AG08396 (cell line): ENCODE data around the gene DAZL.
"Not testable (repeated sequence)": the region's sequence is repeated elsewhere in the genome, so short reads cannot be mapped to it uniquely, and the experiment has no call there.

Source experiments
- DNase-seq: peaks from one replicate; pipeline ENCODE4 v3.0.0; 2012; ENCODE audit warnings: low spot score, mixed read lengths

Gene DAZL, protein sequence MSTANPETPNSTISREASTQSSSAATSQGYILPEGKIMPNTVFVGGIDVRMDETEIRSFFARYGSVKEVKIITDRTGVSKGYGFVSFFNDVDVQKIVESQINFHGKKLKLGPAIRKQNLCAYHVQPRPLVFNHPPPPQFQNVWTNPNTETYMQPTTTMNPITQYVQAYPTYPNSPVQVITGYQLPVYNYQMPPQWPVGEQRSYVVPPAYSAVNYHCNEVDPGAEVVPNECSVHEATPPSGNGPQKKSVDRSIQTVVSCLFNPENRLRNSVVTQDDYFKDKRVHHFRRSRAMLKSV

GRCh38 chr3:16604887-16605602 lies at the start of gene DAZL:
Gene DAZL, minus strand, starts transcription at chr3:16605423. Its CDS starts 218 bp downstream, at chr3:16605205.
- DNase-seq = no peak

DNA sequence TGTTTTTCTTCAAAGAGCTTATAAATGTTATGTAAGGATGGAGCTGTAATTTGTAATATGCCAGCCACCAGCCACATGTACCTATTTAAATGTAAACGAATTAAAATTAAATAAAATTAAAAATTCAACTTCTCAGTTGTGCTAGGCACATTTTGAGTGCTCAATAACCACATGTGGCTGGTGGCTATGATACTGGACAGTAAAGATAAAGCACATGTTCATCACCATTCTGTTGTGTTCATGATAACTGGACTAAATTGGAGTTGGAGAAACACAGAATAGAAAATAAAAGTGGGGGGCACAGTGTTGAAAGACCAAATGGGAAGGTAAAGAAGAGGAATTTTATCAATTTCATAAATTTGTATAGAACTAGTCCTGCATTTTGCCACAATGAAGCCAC lies 49.8 kb upstream of the DAZL start:
- no peak for DNase-seq

DNA sequence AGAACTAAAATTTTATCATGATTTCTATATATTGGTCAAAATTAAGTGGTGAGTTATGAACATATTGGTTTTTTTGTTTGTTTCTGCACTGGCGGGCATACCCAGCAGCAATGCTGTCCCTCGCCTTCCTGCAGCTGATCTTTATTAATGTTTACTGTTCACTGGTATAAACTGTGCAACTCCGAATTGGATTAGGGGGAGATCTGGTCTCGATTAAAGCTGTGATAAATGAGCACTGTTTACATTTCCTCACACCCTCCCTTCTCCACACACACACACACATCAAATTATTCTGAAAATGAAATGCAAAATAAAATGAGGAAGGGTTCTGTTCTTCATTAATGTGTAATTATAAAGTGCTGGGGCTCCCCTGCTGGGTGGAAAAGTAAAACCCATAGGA lies 48.5 kb upstream of the DAZL start:
- no peak for DNase-seq

DNA sequence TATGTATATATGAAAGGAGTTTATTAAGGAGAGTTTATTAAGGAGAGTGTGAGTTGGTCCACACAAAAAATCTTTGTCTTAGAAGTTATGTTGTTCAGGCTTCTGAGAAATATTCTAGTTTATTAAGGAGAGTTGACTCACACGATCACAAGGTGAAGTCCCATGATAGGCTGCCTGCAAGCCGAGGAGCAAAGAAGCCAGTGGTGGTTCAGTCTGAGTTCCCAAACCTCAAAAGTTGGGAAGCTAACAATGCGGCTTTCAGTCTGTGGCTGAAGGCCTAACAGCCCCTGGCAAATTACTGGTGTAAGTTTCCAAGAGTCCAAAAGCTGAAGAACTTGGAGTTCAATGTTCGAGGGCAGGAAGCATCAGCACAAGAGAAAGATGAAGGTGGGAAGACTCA lies 42.4 kb upstream of the DAZL start:
- DNase-seq = no peak

DNA sequence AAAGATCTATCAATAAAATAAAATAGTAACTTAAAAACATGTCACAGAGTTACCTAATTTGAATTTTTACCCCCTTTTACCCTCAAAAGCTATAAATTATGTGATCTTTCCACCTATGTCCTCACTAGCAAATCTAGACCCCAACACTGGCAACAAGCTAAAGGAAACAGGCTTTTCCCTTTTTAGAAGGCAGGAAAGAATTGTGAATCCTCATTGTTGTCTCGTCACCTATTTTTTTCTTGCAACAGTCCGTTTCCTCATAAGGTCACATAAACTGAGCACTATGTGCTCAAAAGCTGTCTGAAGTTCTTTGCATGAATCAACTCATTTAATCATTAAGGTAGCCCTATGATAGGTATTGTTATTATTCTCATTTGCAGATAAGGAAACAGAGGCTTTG lies 34.6 kb upstream of the DAZL start:
- no peak for DNase-seq

GRCh38 chr3:16633948-16634347 lies 28.7 kb upstream of the DAZL start:
- no peak for DNase-seq

DNA sequence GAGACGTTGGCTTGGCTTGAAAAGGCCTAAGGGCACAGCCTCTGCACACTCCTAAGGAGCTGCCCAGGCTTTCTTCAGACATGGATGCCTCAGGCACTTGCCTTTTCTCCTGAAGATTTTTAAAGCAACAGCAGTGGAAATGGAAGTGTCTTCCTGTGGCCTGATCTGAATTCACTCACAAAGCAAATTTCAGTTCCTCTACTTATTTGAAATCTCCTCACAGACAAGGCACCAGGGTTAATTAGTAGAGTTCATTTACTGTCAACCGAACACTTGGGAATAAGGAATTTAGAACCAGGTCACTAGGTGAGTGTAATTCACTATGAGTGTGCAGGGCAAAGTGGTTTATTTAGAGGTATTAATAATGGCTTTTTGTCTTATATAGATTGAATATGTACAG lies 27.2 kb upstream of the DAZL start:
- DNase-seq = no peak

GRCh38 chr3:16618721-16619120 lies 13.5 kb upstream of the DAZL start:
- DNase-seq = no peak

DNA sequence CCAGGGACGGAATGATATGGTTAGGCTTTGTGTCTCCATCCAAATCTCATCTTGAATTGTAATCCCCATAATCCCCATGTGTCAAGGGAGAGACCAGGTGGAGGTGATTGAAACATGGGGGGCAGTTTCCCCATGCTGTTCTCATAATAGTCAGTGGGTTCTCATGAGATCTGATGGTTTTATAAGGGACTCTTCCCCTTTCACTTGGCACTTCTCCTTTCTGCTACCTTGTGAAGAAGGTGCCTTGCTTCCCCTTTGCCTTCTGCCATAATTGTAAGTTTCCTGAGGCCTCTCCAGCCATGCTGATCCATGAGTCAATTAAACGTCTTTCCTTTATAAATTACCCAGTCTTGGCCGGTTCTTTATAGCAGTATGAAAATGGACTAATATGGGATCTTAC lies 11.9 kb upstream of the DAZL start:
- not testable (repeated sequence) for DNase-seq

- no peak for DNase-seq
Observed at GRCh38 chr3:16616083-16616482, 10.9 kb upstream of the DAZL start.

GRCh38 chr3:16614033-16615031 lies 9.1 kb upstream of the DAZL start:
- DNase-seq = no peak

GRCh38 chr3:16609927-16610580 lies 4.8 kb upstream of the DAZL start:
- no peak for DNase-seq

- DNase-seq = no peak
Observed at GRCh38 chr3:16608816-16609215, 3.6 kb upstream of the DAZL start.

GRCh38 chr3:16607718-16608117 lies 2.5 kb upstream of the DAZL start:
- DNase-seq = no peak

GRCh38 chr3:16606398-16606797 lies 1.2 kb upstream of the DAZL start:
- no peak for DNase-seq

GRCh38 chr3:16605966-16606365 lies 743 bp upstream of the DAZL start:
- no peak for DNase-seq

GRCh38 chr3:16604433-16604832 lies 790 bp downstream of the DAZL start:
- DNase-seq = no peak

DNA sequence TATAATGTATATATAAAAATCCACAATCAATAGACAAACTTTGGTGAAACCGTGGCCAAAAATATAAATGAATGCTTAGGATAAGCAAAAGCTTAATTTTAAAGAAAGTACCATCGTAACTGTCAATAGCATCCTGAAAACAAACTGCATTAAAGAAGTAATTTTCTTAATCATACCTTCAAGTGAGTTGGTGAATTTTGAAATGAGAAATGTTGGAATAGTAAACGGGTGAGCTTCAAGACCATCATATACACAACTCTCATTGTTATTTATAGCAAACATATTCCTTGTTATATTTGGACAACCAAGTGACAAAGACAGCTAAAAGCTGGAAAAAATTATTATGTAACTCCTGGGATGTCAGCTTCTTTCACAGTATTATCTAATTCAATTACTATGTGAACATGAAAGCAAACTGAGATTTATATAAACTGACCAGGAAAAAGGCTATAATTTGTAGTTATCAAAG lies 3.7 kb downstream of the DAZL start:
- no peak for DNase-seq

GRCh38 chr3:16600780-16601536 lies 4.3 kb downstream of the DAZL start:
- DNase-seq = peak; percentile 70

DNA sequence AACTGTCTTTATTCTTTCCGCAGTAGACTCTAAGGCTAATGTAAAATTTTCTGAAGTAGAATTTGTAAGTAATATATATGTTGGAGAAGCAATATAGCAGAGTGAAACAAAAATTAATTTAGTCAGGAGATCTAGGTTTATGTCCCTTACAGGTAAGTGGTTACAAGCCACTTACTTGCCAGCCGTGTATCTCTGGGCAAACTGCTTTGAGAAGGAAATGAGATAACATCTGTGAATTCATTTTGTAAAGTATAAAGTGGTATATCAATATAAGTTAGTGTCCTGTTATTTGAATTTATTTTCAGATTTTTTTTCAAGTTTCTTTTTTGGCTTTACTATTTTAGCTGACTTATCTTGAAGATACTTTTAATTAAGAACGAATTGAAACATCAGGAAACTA lies 5.5 kb downstream of the DAZL start:
- DNase-seq = no peak
